Measurements from ENCODE around the gene LRP1B. TPM values are rescaled to one million over a fixed set of nuclear protein-coding genes. Genes with fewer than 3 reads are reported as not detected.

Gene LRP1B
- polyA plus RNA-seq, 1 donor from 2014 or later = 12.7 TPM

DNA sequence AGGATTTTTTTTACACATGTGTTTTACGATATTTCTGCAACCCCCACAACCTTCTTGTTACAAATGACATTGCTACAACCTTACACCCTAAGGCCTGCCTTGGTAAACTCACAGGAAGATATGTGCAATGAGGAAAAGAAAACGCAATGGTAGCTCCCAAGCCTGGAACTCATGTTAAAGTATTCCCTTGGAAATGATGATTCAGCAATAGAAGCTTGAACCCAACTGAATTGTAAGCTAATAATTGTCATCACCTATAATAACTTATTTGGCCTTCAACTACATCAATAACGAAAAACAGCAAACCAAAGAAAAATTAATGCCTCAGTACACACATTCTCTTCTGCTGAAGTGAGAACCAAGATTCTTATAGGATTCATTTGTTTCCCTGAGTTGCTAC is 491.0 kb downstream of the LRP1B start:
- no peaks in the 10 kb centered on the region for H4K20me1 ChIP-seq (ENCODE audit: insufficient read depth)
- no peaks in the 10 kb centered on the region for H3K27me3 ChIP-seq (ENCODE audit: insufficient read depth, low read depth, low read length)
- H3K79me2 ChIP-seq (replicated peaks; ENCODE audit: insufficient read depth, low read length) = no peaks in the 10 kb centered on the region
- no peak overlapping the region for H3K27ac ChIP-seq (ENCODE audit: low read length)
- H3K9ac ChIP-seq (ENCODE audit: low read length) = no peak overlapping the region
- H2AFZ ChIP-seq (ENCODE audit: low read depth, low read length) = no peak overlapping the region
- no peaks in the 10 kb centered on the region for H3K9me2 ChIP-seq (ENCODE audit: insufficient read depth, low read length)
- H3K36me3 ChIP-seq (ENCODE audit: insufficient read depth, low read length) = no peaks in the 10 kb centered on the region
- H3K9me3 ChIP-seq (ENCODE audit: low read length) = no peaks in the 10 kb centered on the region
- no peak overlapping the region for H3K4me2 ChIP-seq (ENCODE audit: low read length)
- no peaks in the 10 kb centered on the region for H3F3A ChIP-seq (ENCODE audit: insufficient read depth, low read length, poor library complexity, severe bottlenecking)
- no peak for TF ChIP-seq POLR2AphosphoS5 (IDR thresholded peaks at IDR 0.05)
- TF ChIP-seq RAD21 (conservative IDR thresholded peaks at IDR 0.05) = no peak
- no peak for TF ChIP-seq MXI1 (conservative IDR thresholded peaks at IDR 0.05; ENCODE audit: poor library complexity, severe bottlenecking)
- TF ChIP-seq TAF1 (IDR thresholded peaks at IDR 0.05; ENCODE audit: low read depth) = no peak
- TF ChIP-seq, protein P1, sequence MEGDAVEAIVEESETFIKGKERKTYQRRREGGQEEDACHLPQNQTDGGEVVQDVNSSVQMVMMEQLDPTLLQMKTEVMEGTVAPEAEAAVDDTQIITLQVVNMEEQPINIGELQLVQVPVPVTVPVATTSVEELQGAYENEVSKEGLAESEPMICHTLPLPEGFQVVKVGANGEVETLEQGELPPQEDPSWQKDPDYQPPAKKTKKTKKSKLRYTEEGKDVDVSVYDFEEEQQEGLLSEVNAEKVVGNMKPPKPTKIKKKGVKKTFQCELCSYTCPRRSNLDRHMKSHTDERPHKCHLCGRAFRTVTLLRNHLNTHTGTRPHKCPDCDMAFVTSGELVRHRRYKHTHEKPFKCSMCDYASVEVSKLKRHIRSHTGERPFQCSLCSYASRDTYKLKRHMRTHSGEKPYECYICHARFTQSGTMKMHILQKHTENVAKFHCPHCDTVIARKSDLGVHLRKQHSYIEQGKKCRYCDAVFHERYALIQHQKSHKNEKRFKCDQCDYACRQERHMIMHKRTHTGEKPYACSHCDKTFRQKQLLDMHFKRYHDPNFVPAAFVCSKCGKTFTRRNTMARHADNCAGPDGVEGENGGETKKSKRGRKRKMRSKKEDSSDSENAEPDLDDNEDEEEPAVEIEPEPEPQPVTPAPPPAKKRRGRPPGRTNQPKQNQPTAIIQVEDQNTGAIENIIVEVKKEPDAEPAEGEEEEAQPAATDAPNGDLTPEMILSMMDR (IDR thresholded peaks at IDR 0.05; ENCODE audit: poor library complexity, severe bottlenecking) = no peak
- TF ChIP-seq SMC3 (conservative IDR thresholded peaks at IDR 0.05; ENCODE audit: poor library complexity) = no peak
- no peak for TF ChIP-seq EP300 (conservative IDR thresholded peaks at IDR 0.05; ENCODE audit: poor library complexity, severe bottlenecking)
- no peak for TF ChIP-seq EZH2 (IDR thresholded peaks at IDR 0.05; ENCODE audit: borderline replicate concordance, insufficient read depth, low read length, poor library complexity, severe bottlenecking)
- TF ChIP-seq, protein P2, sequence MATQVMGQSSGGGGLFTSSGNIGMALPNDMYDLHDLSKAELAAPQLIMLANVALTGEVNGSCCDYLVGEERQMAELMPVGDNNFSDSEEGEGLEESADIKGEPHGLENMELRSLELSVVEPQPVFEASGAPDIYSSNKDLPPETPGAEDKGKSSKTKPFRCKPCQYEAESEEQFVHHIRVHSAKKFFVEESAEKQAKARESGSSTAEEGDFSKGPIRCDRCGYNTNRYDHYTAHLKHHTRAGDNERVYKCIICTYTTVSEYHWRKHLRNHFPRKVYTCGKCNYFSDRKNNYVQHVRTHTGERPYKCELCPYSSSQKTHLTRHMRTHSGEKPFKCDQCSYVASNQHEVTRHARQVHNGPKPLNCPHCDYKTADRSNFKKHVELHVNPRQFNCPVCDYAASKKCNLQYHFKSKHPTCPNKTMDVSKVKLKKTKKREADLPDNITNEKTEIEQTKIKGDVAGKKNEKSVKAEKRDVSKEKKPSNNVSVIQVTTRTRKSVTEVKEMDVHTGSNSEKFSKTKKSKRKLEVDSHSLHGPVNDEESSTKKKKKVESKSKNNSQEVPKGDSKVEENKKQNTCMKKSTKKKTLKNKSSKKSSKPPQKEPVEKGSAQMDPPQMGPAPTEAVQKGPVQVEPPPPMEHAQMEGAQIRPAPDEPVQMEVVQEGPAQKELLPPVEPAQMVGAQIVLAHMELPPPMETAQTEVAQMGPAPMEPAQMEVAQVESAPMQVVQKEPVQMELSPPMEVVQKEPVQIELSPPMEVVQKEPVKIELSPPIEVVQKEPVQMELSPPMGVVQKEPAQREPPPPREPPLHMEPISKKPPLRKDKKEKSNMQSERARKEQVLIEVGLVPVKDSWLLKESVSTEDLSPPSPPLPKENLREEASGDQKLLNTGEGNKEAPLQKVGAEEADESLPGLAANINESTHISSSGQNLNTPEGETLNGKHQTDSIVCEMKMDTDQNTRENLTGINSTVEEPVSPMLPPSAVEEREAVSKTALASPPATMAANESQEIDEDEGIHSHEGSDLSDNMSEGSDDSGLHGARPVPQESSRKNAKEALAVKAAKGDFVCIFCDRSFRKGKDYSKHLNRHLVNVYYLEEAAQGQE (IDR thresholded peaks at IDR 0.05; ENCODE audit: borderline replicate concordance) = no peak
- no peak overlapping the region for H3K4me3 ChIP-seq (ENCODE audit: low read length)

DNA sequence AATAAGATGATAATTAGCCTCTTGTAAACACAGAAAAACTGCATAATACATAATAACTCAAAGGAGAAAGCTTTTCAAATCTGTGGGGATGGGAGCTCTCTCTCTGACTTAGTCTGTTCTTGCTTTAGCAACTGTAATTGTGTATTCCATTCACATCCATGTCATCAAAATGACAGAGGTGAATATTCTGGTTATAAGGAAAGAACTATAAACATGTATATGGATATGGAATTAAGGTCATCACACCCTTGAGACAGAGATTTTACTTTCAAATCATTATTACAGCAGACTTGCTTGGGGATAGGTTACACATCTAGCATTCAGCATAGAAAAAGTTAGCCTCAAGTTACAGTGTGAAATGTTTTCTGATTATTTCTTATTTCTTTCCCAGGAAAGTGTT is 497.7 kb downstream of the LRP1B start:
- H3K4me2 ChIP-seq (ENCODE audit: low read length) = no peak overlapping the region
- no peak for TF ChIP-seq SMC3 (conservative IDR thresholded peaks at IDR 0.05; ENCODE audit: poor library complexity)
- no peak for TF ChIP-seq EZH2 (IDR thresholded peaks at IDR 0.05; ENCODE audit: borderline replicate concordance, insufficient read depth, low read length, poor library complexity, severe bottlenecking)
- TF ChIP-seq, protein P2 (IDR thresholded peaks at IDR 0.05; ENCODE audit: borderline replicate concordance) = no peak
- TF ChIP-seq TAF1 (IDR thresholded peaks at IDR 0.05; ENCODE audit: low read depth) = no peak
- no peak for TF ChIP-seq RAD21 (conservative IDR thresholded peaks at IDR 0.05)
- TF ChIP-seq MXI1 (conservative IDR thresholded peaks at IDR 0.05; ENCODE audit: poor library complexity, severe bottlenecking) = no peak
- no peak for TF ChIP-seq POLR2AphosphoS5 (IDR thresholded peaks at IDR 0.05)

More for the DNA sequence above, 497.7 kb downstream of the LRP1B start:
- H3K79me2 ChIP-seq (replicated peaks; ENCODE audit: insufficient read depth, low read length) = no peaks in the 10 kb centered on the region
- no peaks in the 10 kb centered on the region for H3K9me3 ChIP-seq (ENCODE audit: low read length)
- H3K4me3 ChIP-seq (ENCODE audit: low read length) = no peak overlapping the region
- H3K9ac ChIP-seq (ENCODE audit: low read length) = no peak overlapping the region
- no peak overlapping the region for H3K27ac ChIP-seq (ENCODE audit: low read length)
- H4K20me1 ChIP-seq (ENCODE audit: insufficient read depth) = no peaks in the 10 kb centered on the region
- H3F3A ChIP-seq (ENCODE audit: insufficient read depth, low read length, poor library complexity, severe bottlenecking) = no peaks in the 10 kb centered on the region
- H2AFZ ChIP-seq (ENCODE audit: low read depth, low read length) = no peak overlapping the region
- no peaks in the 10 kb centered on the region for H3K9me2 ChIP-seq (ENCODE audit: insufficient read depth, low read length)
- no peaks in the 10 kb centered on the region for H3K36me3 ChIP-seq (ENCODE audit: insufficient read depth, low read length)
- H3K27me3 ChIP-seq (ENCODE audit: insufficient read depth, low read depth, low read length) = no peaks in the 10 kb centered on the region

Data from neural cell (in vitro differentiated cells).